Fibroblast of lung (primary cell): ENCODE measurements around the gene ID4. TPM values are rescaled to one million over a fixed set of nuclear protein-coding genes. Genes with fewer than 3 reads are reported as not detected.

ENCODE experiments used
- DNase-seq, 2 donors: peaks; one replicate each; pipeline versions ENCODE4 v3.0.0 to v3.0.0-alpha.2; 2010; ENCODE audit warnings: low read depth in 2 of 2
- H2AFZ ChIP-seq: 2 replicates; pipeline ENCODE4 v1.5.1; 2012; ENCODE audit warnings: low read length, control low read depth, inconsistent platforms
- H3K27ac ChIP-seq: 2 replicates; pipeline ENCODE4 v1.5.1; 2011; ENCODE audit warnings: low read length, control low read depth; ENCODE audit not compliant: insufficient read depth
- H3K27me3 ChIP-seq: 2 replicates; pipeline ENCODE4 v1.5.1; 2011; ENCODE audit warnings: mild to moderate bottlenecking, low read length; ENCODE audit not compliant: control insufficient read depth, insufficient read depth
- H3K36me3 ChIP-seq: 2 replicates; pipeline ENCODE4 v1.5.1; 2011; ENCODE audit warnings: low read length; ENCODE audit not compliant: control insufficient read depth, insufficient read depth
- H3K4me1 ChIP-seq: 2 replicates; pipeline ENCODE4 v1.5.1; 2011; ENCODE audit warnings: low read length; ENCODE audit not compliant: control insufficient read depth, insufficient read depth; ENCODE audit errors: extremely low read depth
- H3K4me2 ChIP-seq: 2 replicates; pipeline ENCODE4 v1.5.1; 2011; ENCODE audit warnings: low read length, control low read depth; ENCODE audit not compliant: insufficient read depth; ENCODE audit errors: extremely low read depth
- H3K4me3 ChIP-seq, 4 experiments: fragments of 200-600 bp in 1 of 4; sonication (generic) in 1 of 4; replicated peaks in 1 of 4; 2 replicates each; pipeline ENCODE4 v1.5.1; 2011 to 2016; ENCODE audit warnings: low read length in 4 of 4, low read depth in 3 of 4, mild to moderate bottlenecking in 3 of 4, control low read depth in 2 of 4, inconsistent platforms in 1 of 4, mixed read lengths in 1 of 4; ENCODE audit not compliant: insufficient read depth in 1 of 4; ENCODE audit errors: control extremely low read depth in 1 of 4
- H3K79me2 ChIP-seq: 2 replicates; pipeline ENCODE4 v1.5.1; 2012; ENCODE audit warnings: mild to moderate bottlenecking, low read length, inconsistent platforms; ENCODE audit not compliant: control insufficient read depth, insufficient read depth
- H3K9ac ChIP-seq: 2 replicates; pipeline ENCODE4 v1.5.1; 2011; ENCODE audit warnings: mild to moderate bottlenecking, low read length, control low read depth; ENCODE audit not compliant: insufficient read depth
- H3K9me3 ChIP-seq: 2 replicates; pipeline ENCODE4 v1.5.1; 2012; ENCODE audit warnings: low read depth, low read length; ENCODE audit not compliant: control insufficient read depth, insufficient read depth
- H4K20me1 ChIP-seq: 2 replicates; pipeline ENCODE4 v1.5.1; 2011; ENCODE audit warnings: low read length; ENCODE audit not compliant: control insufficient read depth, insufficient read depth; ENCODE audit errors: extremely low read depth
- EZH2 ChIP-seq: IDR thresholded peaks from 2 replicates; pipeline ENCODE4 v1.5.1; 2012; ENCODE audit warnings: low read length, control low read depth, mild to moderate bottlenecking; ENCODE audit errors: missing control alignments
- polyA plus RNA-seq, 2 donors: library from polyadenylated mRNA; depleted of rRNA in 1 of 2; stranded (reverse) in 1 of 2; unstranded in 1 of 2; fragments of >200 nt; gene quantifications; 2 replicates each; pipeline ENCODE4 v1.2.1, GENCODE V29; 2011 to 2012; ENCODE audit warnings: missing spikeins in 1 of 2
- total RNA-seq: library from RNA; depleted of rRNA; stranded (reverse); fragments of >200 nt; gene quantifications from 2 replicates; pipeline ENCODE4 v1.2.1, GENCODE V29; 2014
- TF ChIP-seq, protein P1 (sequence below), 2 donors: IDR thresholded peaks in 1 of 2; conservative IDR thresholded peaks in 1 of 2; 1 replicate in 1 of 2; 2 replicates in 1 of 2; pipeline ENCODE4 v1.5.1; 2011 to 2012; ENCODE audit warnings: low read length in 2 of 2, control low read depth in 1 of 2, inconsistent platforms in 1 of 2, low read depth in 1 of 2, mild to moderate bottlenecking in 1 of 2

ID4 gene
- total and polyA plus RNA-seq, 2 donors (not counting 1 experiment from before 2014, with no cell fraction given): 0.51 to 0.83 TPM

DNA sequence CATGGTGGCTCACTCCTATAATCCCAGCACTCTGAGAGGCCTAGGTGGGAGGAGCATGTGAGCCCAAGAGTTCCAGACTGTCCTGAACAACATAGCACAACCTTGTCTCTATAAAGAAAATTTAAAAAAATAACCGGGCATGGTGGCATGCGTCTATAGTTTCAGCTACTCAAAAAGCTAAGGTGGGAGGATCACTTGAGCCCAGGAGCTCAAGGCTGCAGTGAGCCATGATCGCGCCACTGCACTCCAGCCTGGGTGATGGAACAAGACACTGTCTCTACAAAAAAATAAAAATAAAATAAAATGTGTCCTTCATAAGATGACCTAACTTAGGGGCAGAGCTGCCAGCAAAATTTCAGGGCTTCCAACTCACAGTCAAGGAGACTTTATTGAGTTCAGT lies 12.6 kb downstream of the ID4 start:
- H2AFZ ChIP-seq: no peak overlapping the region
- H3K4me1 ChIP-seq: peaks cover 2% of the 10 kb centered on the region
- no peak overlapping the region for H3K4me2 ChIP-seq
- no peaks in the 10 kb centered on the region for H3K9me3 ChIP-seq
- H3K79me2 ChIP-seq: no peaks in the 10 kb centered on the region
- no peaks in the 10 kb centered on the region for H3K27me3 ChIP-seq
- no peak for DNase-seq
- no peak overlapping the region for H3K27ac ChIP-seq
- no peaks in the 10 kb centered on the region for H3K36me3 ChIP-seq
- H3K4me3 ChIP-seq: no peak overlapping the region
- TF ChIP-seq EZH2: no peak
- TF ChIP-seq, protein P1, sequence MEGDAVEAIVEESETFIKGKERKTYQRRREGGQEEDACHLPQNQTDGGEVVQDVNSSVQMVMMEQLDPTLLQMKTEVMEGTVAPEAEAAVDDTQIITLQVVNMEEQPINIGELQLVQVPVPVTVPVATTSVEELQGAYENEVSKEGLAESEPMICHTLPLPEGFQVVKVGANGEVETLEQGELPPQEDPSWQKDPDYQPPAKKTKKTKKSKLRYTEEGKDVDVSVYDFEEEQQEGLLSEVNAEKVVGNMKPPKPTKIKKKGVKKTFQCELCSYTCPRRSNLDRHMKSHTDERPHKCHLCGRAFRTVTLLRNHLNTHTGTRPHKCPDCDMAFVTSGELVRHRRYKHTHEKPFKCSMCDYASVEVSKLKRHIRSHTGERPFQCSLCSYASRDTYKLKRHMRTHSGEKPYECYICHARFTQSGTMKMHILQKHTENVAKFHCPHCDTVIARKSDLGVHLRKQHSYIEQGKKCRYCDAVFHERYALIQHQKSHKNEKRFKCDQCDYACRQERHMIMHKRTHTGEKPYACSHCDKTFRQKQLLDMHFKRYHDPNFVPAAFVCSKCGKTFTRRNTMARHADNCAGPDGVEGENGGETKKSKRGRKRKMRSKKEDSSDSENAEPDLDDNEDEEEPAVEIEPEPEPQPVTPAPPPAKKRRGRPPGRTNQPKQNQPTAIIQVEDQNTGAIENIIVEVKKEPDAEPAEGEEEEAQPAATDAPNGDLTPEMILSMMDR (conservative IDR thresholded peaks at IDR 0.05 in 1 of 2, IDR thresholded peaks at IDR 0.05 in 1 of 2; ENCODE audit: low read depth in 1 of 2, low read length in 2 of 2): no peak
- H3K9ac ChIP-seq: no peak overlapping the region
- H4K20me1 ChIP-seq: no peaks in the 10 kb centered on the region

DNA sequence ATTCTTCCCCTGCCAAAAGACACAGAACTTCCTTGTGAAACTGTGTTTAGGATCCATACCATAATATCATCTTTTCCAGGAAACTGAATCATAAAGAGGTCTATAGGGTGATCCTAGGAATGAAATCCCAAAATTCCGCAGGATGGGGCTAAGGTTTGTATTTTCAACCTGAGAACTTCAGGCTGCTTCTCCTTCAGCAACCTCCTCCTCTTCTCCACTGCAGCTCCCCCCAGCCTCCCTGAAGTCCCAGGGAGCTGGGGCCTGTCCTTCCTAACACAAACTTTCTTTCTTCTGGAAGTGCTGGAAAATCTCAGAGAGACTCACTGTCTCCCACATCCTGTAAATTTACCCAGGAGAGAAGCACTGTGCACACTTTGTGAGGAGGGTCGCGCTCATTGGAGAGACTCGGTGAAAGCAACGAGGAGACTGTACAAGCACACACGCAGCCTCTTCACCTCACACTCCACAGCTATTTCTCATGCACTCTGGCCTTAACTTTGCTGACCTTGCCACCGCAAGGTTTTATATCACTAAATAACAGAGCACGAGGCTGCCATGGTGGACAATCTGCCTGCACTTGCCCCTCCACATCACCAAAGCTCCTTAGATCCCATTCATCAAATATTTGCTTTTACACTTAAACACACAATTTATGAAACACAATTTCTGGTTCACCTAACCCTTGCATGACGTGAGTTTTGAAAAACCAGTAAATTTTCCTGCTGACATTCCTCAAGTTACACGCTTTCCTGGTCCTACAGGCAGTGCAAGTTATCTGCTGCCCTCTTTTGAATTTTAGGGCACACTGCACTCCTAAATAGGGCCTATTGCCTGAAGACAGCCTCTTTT lies 14.3 kb downstream of the ID4 start:
- Histone ChIP-seq H3K9me3 (no peaks in the 10 kb centered on the region), H3K4me3 (no peak overlapping the region), H3K36me3 (no peaks in the 10 kb centered on the region), H3K79me2 (no peaks in the 10 kb centered on the region), H3K4me2 (peak overlapping the region; percentile 69), H3K9ac (no peak overlapping the region), H2AFZ (peak overlapping the region; percentile 52), H4K20me1 (no peaks in the 10 kb centered on the region), H3K4me1 (peaks cover 2% of the 10 kb centered on the region), H3K27me3 (no peaks in the 10 kb centered on the region), H3K27ac (no peak overlapping the region)
- DNase-seq: peak; percentile 79 to 83
- TF ChIP-seq, protein P1 (conservative IDR thresholded peaks at IDR 0.05 in 1 of 2, IDR thresholded peaks at IDR 0.05 in 1 of 2; ENCODE audit: low read depth in 1 of 2, low read length in 2 of 2): peak; percentile 98 to 99
- no peak for TF ChIP-seq EZH2

DNA sequence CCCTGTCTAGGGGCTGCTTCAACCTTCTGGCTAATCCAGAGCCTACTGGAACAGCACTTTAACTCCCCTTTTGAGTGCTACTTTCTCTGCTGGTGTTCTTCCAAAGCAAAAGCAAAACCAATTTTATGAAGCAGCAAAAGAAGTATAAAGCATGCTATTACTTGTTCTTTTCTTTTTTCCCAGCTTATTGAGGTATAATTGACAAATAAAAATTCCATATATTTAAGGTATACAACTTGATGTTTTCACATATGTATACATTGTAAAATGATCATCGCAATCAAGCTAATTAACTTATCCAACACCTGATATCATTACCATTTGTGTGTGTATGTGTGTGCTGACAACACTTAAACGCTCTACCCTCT lies 14.9 kb downstream of the ID4 start:
- H3K9me3 ChIP-seq: no peaks in the 10 kb centered on the region
- H3K79me2 ChIP-seq: no peaks in the 10 kb centered on the region
- H3K27ac ChIP-seq: no peak overlapping the region
- TF ChIP-seq, protein P1 (conservative IDR thresholded peaks at IDR 0.05 in 1 of 2, IDR thresholded peaks at IDR 0.05 in 1 of 2; ENCODE audit: low read depth in 1 of 2, low read length in 2 of 2): no peak
- no peak for TF ChIP-seq EZH2
- H3K9ac ChIP-seq: no peak overlapping the region
- H3K27me3 ChIP-seq: no peaks in the 10 kb centered on the region
- no peak overlapping the region for H2AFZ ChIP-seq
- no peak for DNase-seq
- peaks cover 2% of the 10 kb centered on the region for H3K4me1 ChIP-seq
- H3K36me3 ChIP-seq: no peaks in the 10 kb centered on the region
- H3K4me2 ChIP-seq: no peak overlapping the region
- H3K4me3 ChIP-seq: no peak overlapping the region
- no peaks in the 10 kb centered on the region for H4K20me1 ChIP-seq
